GM13977 (cell line): ENCODE measurements around the gene INAVA.

Source experiments
- DNase-seq: peaks from one replicate; pipeline ENCODE4 v3.0.0; 2012; ENCODE audit warnings: low spot score
- CTCF ChIP-seq: IDR thresholded peaks from 2 replicates; pipeline ENCODE4 v1.5.1; 2012; ENCODE audit warnings: mild to moderate bottlenecking, control low read depth; ENCODE audit not compliant: insufficient read depth; ENCODE audit errors: extremely low read depth, missing control alignments
- in situ Hi-C: fragments of 300-500 bp; cut with MboI; formaldehyde crosslinking; loops from one replicate; pipeline ENCODE4 v1.12.0; 2022; ENCODE audit warnings: low sequenced_read_pairs, low pct_unique_long_range_greater_than_20kb, mixed read lengths, inconsistent platforms; ENCODE audit not compliant: unreplicated experiment

Gene INAVA

GRCh38 chr1:200895801-200896530 lies 1.3 kb downstream of the INAVA start:
- TF ChIP-seq CTCF = no peak
- no peak for DNase-seq

GRCh38 chr1:200896531-200897196 lies 2.0 kb downstream of the INAVA start:
- no peak for TF ChIP-seq CTCF
- in situ Hi-C loops = no loop called here
- DNase-seq = peak; percentile 17

More at GRCh38 chr1:200895801-200896530, 1.3 kb downstream of the INAVA start:
- in situ Hi-C loops = no loop called here

- TF ChIP-seq CTCF = no peak
- no peak for DNase-seq
- in situ Hi-C loops = no loop called here
These were observed 2.6 kb downstream of the INAVA start for GRCh38 chr1:200897259-200897658.

GRCh38 chr1:200899015-200899386 lies 4.3 kb downstream of the INAVA start:
- no peak for TF ChIP-seq CTCF
- in situ Hi-C loops = no loop called here
- DNase-seq = no peak

GRCh38 chr1:200899451-200899915 lies 4.8 kb downstream of the INAVA start:
- peak; percentile 10 for DNase-seq
- no peak for TF ChIP-seq CTCF
- in situ Hi-C loops = no loop called here

GRCh38 chr1:200899954-200900867 lies 5.5 kb downstream of the INAVA start:
- TF ChIP-seq CTCF = no peak
- DNase-seq = peak; percentile 21
- in situ Hi-C loops = no loop called here
